Endothelial cell of hepatic sinusoid (primary cell): Measurements from ENCODE around the gene POLR2I.
"Not testable (repeated sequence)": the region's sequence is repeated elsewhere in the genome, so short reads cannot be mapped to it uniquely, and the experiment has no call there.

Experiments
- in situ Hi-C: cut with HindIII; loops from 2 replicates; pipeline ENCODE4 v1.10.0; 2017; ENCODE audit warnings: low sequenced_read_pairs

The POLR2I gene

DNA sequence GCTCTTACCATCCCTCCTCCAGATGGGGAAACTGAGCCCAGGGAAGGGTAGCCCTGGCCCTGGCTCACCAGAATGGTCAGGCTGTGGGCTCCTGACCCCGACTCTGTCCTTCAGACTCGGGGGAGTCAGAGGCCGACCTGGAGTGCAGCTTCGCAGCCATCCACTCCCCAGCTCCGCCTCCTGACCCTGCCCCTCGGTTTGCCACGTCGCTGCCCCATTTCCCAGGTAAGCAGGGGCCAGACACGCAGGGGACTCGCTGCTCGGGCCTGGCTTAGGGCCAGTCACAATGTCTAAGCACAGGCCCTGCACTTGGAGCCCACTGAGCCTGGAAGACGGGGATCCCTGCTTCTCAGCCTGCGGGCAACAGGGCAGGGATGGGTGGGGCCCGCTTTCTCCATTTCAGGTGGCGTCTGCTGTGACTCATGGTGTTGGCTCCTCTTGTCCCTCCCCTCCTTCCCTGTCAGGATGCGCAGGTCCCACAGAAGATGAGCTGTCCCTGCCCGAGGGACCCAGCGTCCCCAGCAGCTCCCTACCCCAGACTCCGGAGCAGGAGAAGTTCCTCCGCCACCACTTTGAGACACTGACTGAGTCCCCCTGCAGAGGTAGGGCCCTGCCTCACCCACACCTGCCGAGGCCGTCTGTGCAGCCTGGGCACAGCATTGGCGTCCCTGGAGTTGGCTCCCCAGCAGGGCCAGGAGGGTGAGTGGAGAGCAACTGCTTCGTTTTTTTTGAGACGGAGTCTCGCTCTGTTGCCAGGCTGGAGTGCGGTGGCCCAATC is 12.9 kb downstream of the POLR2I start:
- in situ Hi-C loops: no loop called here

- in situ Hi-C loops: no loop called here
Measured at GRCh38 chr19:36100476-36100875, 14.2 kb downstream of the POLR2I start.

DNA sequence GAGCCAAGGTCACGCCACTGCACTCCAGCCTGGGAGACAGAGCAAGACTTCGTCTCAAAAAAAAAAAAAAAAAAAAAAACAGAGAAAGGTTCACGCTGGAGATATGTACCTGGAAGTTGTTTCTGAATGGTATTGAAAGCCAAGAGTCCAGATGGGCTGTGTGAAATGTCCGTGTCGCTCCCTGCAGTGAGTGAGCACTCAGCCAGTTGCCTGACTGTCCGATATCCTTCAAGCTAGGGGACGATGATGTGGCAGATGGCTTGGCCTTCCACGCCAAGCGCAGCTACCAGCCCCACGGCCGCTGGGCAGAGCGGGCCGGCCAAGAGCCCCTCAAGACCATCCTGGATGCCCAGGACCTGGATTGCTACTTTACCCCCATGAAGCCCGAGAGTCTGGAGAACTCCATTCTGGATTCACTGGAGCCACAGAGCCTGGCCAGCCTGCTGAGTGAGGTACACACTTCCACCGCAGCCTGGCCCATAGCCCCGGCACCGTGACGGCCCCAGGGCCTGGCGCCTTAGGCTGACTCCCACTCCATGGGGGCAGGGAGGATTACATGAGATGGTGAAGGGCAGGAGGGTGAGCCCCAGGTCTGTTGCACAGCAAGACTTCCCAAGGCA is 15.4 kb downstream of the POLR2I start:
- in situ Hi-C loops: no loop called here

- in situ Hi-C loops: no loop called here
Measured at GRCh38 chr19:36097036-36097435, 17.6 kb downstream of the POLR2I start.

GRCh38 chr19:36093687-36094086 is 21.0 kb downstream of the POLR2I start:
- in situ Hi-C loops: no loop called here

DNA sequence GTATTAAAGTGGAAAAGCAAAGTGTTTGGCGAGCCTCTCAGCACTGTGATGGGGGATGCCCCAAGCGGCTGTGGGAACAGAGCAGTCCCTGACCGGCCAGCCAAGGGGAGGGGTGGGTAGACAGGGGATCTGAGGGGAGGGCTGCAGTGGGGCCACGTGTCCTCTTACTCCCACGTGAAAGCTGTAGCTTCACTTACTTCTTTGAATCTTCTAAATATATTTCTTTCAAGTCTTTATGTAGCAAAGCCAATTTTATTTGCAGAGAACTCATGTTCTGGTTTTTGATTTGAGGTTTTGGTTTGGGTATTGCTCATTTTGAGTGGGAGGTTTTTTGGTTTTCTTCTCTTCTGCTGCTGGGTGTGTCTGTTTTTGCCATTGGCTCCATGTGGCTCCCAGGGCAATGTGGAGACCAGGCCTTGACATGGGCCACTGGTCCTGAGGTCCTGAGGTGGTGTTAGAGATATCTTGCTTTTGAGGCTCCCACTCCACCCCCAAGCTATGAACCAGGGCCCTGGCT is 21.5 kb downstream of the POLR2I start:
- in situ Hi-C loops: no loop called here

DNA sequence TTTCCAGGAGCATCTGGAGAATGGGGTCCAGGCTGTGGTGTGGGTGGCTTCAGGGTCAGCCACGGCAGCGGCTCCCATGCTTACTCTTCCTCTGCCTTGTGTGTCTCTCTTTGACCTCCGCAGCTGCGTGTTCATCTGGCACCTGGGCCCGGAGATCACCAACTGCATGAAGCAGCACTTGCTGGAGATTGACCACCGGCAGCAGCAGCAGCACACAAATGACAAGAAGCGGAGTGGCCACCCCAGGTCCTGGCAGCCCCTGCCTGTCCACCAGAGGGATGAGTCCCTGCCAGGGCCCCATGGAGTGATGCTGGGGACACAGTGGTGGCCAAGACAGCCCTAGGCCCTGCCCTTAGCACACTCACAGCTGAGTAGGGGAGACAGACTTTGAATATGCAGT is 22.1 kb downstream of the POLR2I start:
- in situ Hi-C loops: no loop called here

DNA sequence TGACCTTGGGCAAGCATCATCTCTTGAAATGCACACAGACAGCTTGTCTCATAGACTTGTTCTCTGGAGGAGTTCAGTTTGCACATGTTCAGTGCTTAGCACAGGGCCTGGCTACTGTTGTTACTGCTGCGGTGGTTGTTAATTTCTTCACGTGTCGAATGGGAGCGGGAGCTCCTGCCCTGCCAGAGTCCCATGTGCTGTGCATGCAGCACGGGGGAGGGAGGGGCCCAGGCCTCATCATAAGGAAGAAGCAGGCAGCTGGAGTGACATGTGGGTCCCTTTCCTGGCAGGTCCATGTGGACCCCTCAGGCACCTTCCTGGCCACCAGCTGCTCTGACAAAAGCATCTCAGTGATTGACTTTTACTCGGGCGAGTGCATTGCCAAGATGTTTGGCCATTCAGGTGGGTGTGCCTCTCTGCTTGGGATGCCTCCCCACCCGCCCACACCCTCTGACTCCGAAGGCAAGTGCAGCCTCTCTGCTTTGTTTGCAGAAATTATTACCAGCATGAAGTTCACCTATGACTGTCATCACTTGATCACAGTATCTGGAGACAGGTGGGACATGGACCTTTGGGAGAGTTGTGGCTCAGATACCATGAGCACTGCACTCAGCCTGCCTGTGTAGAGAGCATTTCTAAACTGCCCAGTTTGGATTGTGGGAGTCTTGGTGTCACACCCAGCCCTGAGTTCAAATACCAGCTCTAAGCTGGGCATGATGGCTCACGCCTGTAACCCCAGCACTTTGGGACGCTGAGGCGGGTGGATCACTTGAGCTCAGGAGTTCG is 23.6 kb downstream of the POLR2I start:
- in situ Hi-C loops: no loop called here

DNA sequence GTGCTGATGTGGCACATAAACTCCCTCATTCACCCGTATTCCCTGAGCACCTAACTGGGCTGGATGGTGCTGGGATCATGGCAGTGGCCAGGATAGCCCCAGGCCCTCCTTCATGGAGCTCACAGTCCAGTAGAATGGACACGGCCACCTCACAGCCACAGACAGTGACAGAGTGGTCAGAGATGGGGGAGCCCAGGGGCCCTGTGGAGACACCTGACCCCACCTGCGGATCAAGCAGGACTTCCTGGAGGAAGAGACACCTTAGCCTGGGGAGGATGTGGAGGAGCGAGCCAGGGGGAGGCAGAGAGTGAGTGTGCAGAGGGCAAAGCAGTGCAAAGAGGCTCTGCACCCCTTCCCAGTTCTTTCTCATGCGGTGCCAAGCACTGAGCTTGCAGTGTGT is 24.8 kb downstream of the POLR2I start:
- in situ Hi-C loops: no loop called here

GRCh38 chr19:36086326-36086725 is 28.3 kb downstream of the POLR2I start:
- in situ Hi-C loops: no loop called here

GRCh38 chr19:36084231-36085009 is 30.3 kb downstream of the POLR2I start:
- in situ Hi-C loops: no loop called here

DNA sequence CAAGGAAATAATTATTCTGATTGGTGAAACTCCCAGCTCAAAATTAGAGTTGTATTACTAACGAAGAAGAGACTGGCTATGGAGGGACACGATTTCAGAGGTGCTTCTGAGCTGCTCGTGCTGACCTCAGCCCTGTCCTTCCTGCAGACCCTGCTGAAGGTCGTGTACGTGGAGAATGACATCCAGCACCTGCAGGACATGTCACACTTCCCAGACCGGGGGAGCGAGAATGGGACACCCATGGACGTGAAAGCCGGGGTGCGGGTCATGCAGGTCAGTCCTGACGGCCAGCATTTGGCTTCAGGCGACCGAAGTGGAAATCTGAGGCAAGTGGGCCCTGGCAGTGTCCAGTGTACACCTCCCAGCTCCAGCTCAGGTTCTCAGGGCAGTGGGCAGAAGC is 31.8 kb downstream of the POLR2I start:
- in situ Hi-C loops: no loop called here

DNA sequence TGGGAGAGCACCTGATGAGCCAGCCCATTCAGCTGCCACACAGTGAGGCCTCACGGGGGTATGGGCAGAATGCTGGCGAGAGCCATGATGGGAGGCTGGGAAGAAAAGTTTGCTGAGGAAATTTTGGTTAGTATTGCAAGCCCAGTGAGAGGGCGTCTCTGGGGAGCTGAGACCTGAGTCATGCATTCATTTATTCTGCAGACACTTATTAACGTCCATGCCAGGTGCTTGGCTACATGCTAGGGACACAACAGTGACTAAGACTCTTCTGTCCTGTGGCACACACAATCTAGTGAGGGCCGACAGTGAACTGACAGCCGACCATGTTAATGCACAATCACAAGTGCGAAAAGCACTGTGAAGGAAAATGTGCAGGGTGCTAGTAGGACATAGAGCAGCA is 32.8 kb downstream of the POLR2I start:
- in situ Hi-C loops: no loop called here

DNA sequence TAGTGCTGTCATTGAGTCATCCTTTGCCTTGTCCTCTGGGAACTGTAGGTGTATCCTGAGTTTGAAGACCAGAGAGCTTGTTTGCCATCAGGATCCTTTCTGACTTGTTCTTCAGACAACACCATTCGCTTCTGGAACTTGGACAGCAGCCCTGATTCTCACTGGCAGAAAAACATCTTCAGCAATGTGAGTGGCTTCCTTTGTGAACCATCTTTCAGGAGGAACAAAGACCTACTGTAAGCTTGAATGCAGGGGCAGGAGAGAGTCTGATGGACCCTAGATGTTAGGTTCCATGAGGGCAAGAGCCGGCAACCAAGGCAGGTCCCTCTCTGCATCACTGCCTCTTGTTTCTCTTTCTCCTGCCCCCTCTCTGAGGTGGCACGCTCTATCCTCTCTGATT is 33.3 kb downstream of the POLR2I start:
- in situ Hi-C loops: no loop called here

GRCh38 chr19:36079389-36079945 is 35.2 kb downstream of the POLR2I start:
- in situ Hi-C loops: no loop called here

GRCh38 chr19:36073121-36073876 is 41.4 kb downstream of the POLR2I start:
- in situ Hi-C loops: no loop called here

- in situ Hi-C loops: no loop called here
Measured at GRCh38 chr19:36072081-36072480, 42.6 kb downstream of the POLR2I start.

GRCh38 chr19:36068810-36069499 is 45.7 kb downstream of the POLR2I start:
- in situ Hi-C loops: not testable (repeated sequence)

- in situ Hi-C loops: no loop called here
Measured at GRCh38 chr19:36067681-36068080, 47.0 kb downstream of the POLR2I start.
